Heart left ventricle (tissue), 16 donors: ENCODE results near the gene COA3. TPM values are rescaled to one million over a fixed set of nuclear protein-coding genes. Genes with fewer than 3 reads are reported as not detected.

ENCODE experiments used
- ATAC-seq, 4 donors: fragments of 200-7000 bp; cut with Tn5 transposase; one replicate each; pipeline ENCODE4 v1.9.1; 2020 to 2022; ENCODE audit warnings: moderate library complexity in 4 of 4, mild to moderate bottlenecking in 3 of 4, moderate number of reproducible peaks in 1 of 4
- DNase-seq, 5 donors: peaks; one replicate each; pipeline ENCODE4 v3.0.0-alpha.2; 2020
- H3K27ac ChIP-seq, 12 donors: fragments of 200-600 bp; sonication (generic) in 4 of 12; one replicate each; pipeline versions ENCODE4 v1.5.0 to v1.8.0; 2016 to 2022; ENCODE audit warnings: mild to moderate bottlenecking in 2 of 12
- H3K27me3 ChIP-seq, 9 donors: fragments of 200-600 bp; sonication (generic) in 2 of 9; one replicate each; pipeline versions ENCODE4 v1.5.1 to v1.8.0; 2016 to 2022; ENCODE audit warnings: mild to moderate bottlenecking in 3 of 9
- H3K36me3 ChIP-seq, 9 donors: fragments of 200-600 bp; sonication (generic) in 2 of 9; one replicate each; pipeline versions ENCODE4 v1.5.0 to v1.8.0; 2018 to 2022; ENCODE audit warnings: mild to moderate bottlenecking in 2 of 9
- H3K4me1 ChIP-seq, 12 donors: fragments of 200-600 bp; sonication (generic) in 4 of 12; one replicate each; pipeline versions ENCODE4 v1.5.0 to v1.8.0; 2016 to 2022; ENCODE audit warnings: mild to moderate bottlenecking in 3 of 12
- H3K4me3 ChIP-seq, 12 donors: fragments of 200-600 bp; sonication (generic) in 4 of 12; one replicate each; pipeline versions ENCODE4 v1.5.0 to v1.8.0; 2017 to 2022; ENCODE audit warnings: mild to moderate bottlenecking in 9 of 12, moderate library complexity in 4 of 12
- H3K9me3 ChIP-seq, 12 donors: fragments of 200-600 bp; sonication (generic) in 4 of 12; one replicate each; pipeline versions ENCODE4 v1.5.0 to v1.8.0; 2016 to 2022; ENCODE audit warnings: mild to moderate bottlenecking in 1 of 12
- CTCF ChIP-seq, 12 donors: fragments of 200-600 bp; sonication (generic) in 4 of 12; IDR thresholded peaks; one replicate each; pipeline versions ENCODE4 v1.5.0 to v1.8.0; 2018 to 2022; ENCODE audit warnings: antibody characterized with exemption in 12 of 12, mild to moderate bottlenecking in 5 of 12
- POLR2A ChIP-seq, 2 donors: fragments of 450-650 bp; IDR thresholded peaks; one replicate each; pipeline ENCODE4 v1.6.1; 2017; ENCODE audit warnings: antibody characterized with exemption in 2 of 2, mild to moderate bottlenecking in 2 of 2, moderate library complexity in 2 of 2
- WGBS, 4 donors: extraction: QIAGEN DNeasy Blood & Tissue Kit in 2 of 4; methylation state at CpG; one replicate each; pipeline versions ENCODE4 v1.1.5 to v1.1.7; 2013 to 2018; 5-methylcytosine and 5-hydroxymethylcytosine counted together
- intact Hi-C, 10 donors: fragments of 100-400 bp; cut with DNase I; formaldehyde crosslinking; loops; one replicate each; pipeline versions ENCODE4 v1.11.1 to v1.14.2; 2022
- polyA plus RNA-seq, 2 donors: library from polyadenylated mRNA; stranded (reverse); fragments of 200-250 nt; gene quantifications; one replicate each; pipeline ENCODE4 v1.2.3, GENCODE V29; 2013
- total RNA-seq, 9 donors: library from RNA; depleted of rRNA in 2 of 9; stranded (reverse); fragments of >200 nt in 2 of 9; fragmentation: NEBNext Ultra II Directional in 3 of 9; extraction: Animal tissue kit (Norgen Biotek cat#: 25700) in 3 of 9; gene quantifications; one replicate each; pipeline versions ENCODE4 v1.1.0 to v1.2.4, GENCODE V29; 2016 to 2023
- donor health status: ischemic (EF 13 %, LVEDD 7.1; RV severe dilation, severe dysfunction).
- donor health status: healthy with polysubstance abuse.
- donor health status: DM: no; HTN: yes; CAD: no.
- donor health status: DM: no; HTN: no; CAD: no.
- donor health status: ischemic (EF 25% LVEDD 6.9; RV normal size, moderate dysfunction).
- donor health status: ischemic (EF 25% LVEDD 5.7; RV mildly dilated, moderate dysfunction).
- donor health status: healthy.
- donor health status: DM: yes; HTN: yes; CAD: no.
- donor health status: ischemic (EF 35%, LVEDD 5.7; RV mildly dilated, moderate dysfunction).
- donor health status: nonischemic (EF 11% LVEDD 7.7; RV severe dilation, severe dysfunction).
- donor health status: DM: yes; HTN: yes; CAD: no.
- donor health status: PGD.
- donor health status: ischemic (EF 29% LVEDD 5.4; RV normal size, mild dysfunction).
- donor health status: nonischemic (EF 23%, LVEDD 6.1; RV moderate dilation, normal function).

Gene COA3
- total and polyA plus RNA-seq, 11 donors: 56.2 to 136 (median 72.4) TPM

- intact Hi-C loops: no loop called here
- 10 to 30% (median 14%) methylated on average over 19 to 22 of the region's 22 CpGs for WGBS, 4 donors
- TF ChIP-seq POLR2A (IDR thresholded peaks at IDR 0.05): no peak
- TF ChIP-seq CTCF (IDR thresholded peaks at IDR 0.05): no peak
- Histone ChIP-seq H3K9me3 (no peaks in the 10 kb centered on the region), H3K27ac (no peak overlapping the region), H3K4me1 (peaks cover 0 to 32% (median 12%) of the 10 kb centered on the region in 12 donors), H3K4me3 (no peak overlapping the region), H3K36me3 (peaks cover 0 to 10% (median 9%) of the 10 kb centered on the region in 9 donors), H3K27me3 (peaks cover 26 to 89% (median 63%) of the 10 kb centered on the region in 9 donors)
- DNase-seq (no peak), ATAC-seq (no peak)
Measured at GRCh38 chr17:42783791-42784138, 14.7 kb downstream of the COA3 start.

GRCh38 chr17:42783062-42783790 lies 15.3 kb downstream of the COA3 start:
- Histone ChIP-seq H3K4me3 (no peak overlapping the region), H3K36me3 (peaks cover 0 to 15% (median 14%) of the 10 kb centered on the region in 9 donors), H3K27ac (no peak overlapping the region), H3K4me1 (peaks cover 0 to 32% (median 12%) of the 10 kb centered on the region in 12 donors), H3K9me3 (no peaks in the 10 kb centered on the region), H3K27me3 (peaks cover 26 to 84% (median 63%) of the 10 kb centered on the region in 9 donors)
- no peak for ATAC-seq
- no peak for DNase-seq
- intact Hi-C loops: no loop called here
- 27 to 45% (median 29%) methylated on average over 9 of the region's 9 CpGs for WGBS, 4 donors
- TF ChIP-seq POLR2A (IDR thresholded peaks at IDR 0.05) (no peak), CTCF (IDR thresholded peaks at IDR 0.05) (no peak)

- ATAC-seq: no peak
- Histone ChIP-seq H3K4me1 (peaks cover 0 to 32% (median 12%) of the 10 kb centered on the region in 12 donors), H3K27me3 (peaks cover 26 to 76% (median 63%) of the 10 kb centered on the region in 9 donors), H3K9me3 (no peaks in the 10 kb centered on the region), H3K4me3 (no peak overlapping the region), H3K36me3 (peaks cover 0 to 23% (median 22%) of the 10 kb centered on the region in 9 donors), H3K27ac (no peak overlapping the region)
- intact Hi-C loops: no loop called here
- no peak for DNase-seq
- TF ChIP-seq CTCF (IDR thresholded peaks at IDR 0.05) (no peak), POLR2A (IDR thresholded peaks at IDR 0.05) (no peak)
- WGBS, 4 donors: 28 to 66% (median 31%) methylated on average over 25 to 29 of the region's 29 CpGs
Measured at GRCh38 chr17:42782166-42783061, 16.1 kb downstream of the COA3 start.

- ATAC-seq (no peak), DNase-seq (no peak)
- TF ChIP-seq POLR2A (IDR thresholded peaks at IDR 0.05) (no peak), CTCF (IDR thresholded peaks at IDR 0.05) (no peak)
- peaks cover 0 to 32% (median 12%) of the 10 kb centered on the region in 12 donors for H3K4me1 ChIP-seq
- peaks cover 0 to 31% (median 29%) of the 10 kb centered on the region in 9 donors for H3K36me3 ChIP-seq
- peaks cover 26 to 70% (median 60%) of the 10 kb centered on the region in 9 donors for H3K27me3 ChIP-seq
- WGBS, 4 donors: 31 to 58% (median 45%) methylated on average over 5 to 10 of the region's 10 CpGs
- intact Hi-C loops: no loop called here
- H3K4me3 ChIP-seq: no peak overlapping the region
- H3K9me3 ChIP-seq: no peaks in the 10 kb centered on the region
- H3K27ac ChIP-seq: no peak overlapping the region
Measured at GRCh38 chr17:42781639-42782165, 16.8 kb downstream of the COA3 start.
